SU-DHL-6 (cell line): ENCODE measurements around the gene IRF9.
"Not testable (repeated sequence)": the region's sequence is repeated elsewhere in the genome, so short reads cannot be mapped to it uniquely, and the experiment has no call there.

Experiments used
- H2AFZ ChIP-seq: fragments of 200-600 bp; sonication (generic); 2 replicates; pipeline ENCODE4 v1.6.1; 2014; ENCODE audit warnings: low read depth, mild to moderate bottlenecking, moderate library complexity, mixed read lengths, antibody characterized with exemption, low read length; ENCODE audit not compliant: severe bottlenecking
- H3F3A ChIP-seq: fragments of 200-600 bp; shearing (Covaris generic); 2 replicates; pipeline ENCODE4 v1.6.0; 2016; ENCODE audit warnings: antibody characterized with exemption, mild to moderate bottlenecking; ENCODE audit not compliant: insufficient read depth
- H3K27ac ChIP-seq: fragments of 200-600 bp; sonication (generic); 2 replicates; pipeline ENCODE4 v1.5.1; 2016; ENCODE audit warnings: low read depth, mild to moderate bottlenecking, low read length, moderate library complexity, mixed read lengths
- H3K27me3 ChIP-seq: fragments of 200-600 bp; sonication (generic), shearing (Covaris generic); 2 replicates; pipeline ENCODE4 v1.6.0; 2014; ENCODE audit warnings: mild to moderate bottlenecking, low read length
- H3K36me3 ChIP-seq: fragments of 200-600 bp; sonication (generic); 2 replicates; pipeline ENCODE4 v1.6.1; 2014; ENCODE audit warnings: mild to moderate bottlenecking, low read length, mixed read lengths
- H3K4me2 ChIP-seq: fragments of 300-600, 200-600 bp; shearing (Covaris generic), sonication (generic); 2 replicates; pipeline ENCODE4 v1.6.0; 2014; ENCODE audit warnings: low read length, low read depth, mild to moderate bottlenecking; ENCODE audit not compliant: poor library complexity, severe bottlenecking
- H3K4me3 ChIP-seq: fragments of 200-600 bp; sonication (generic); 2 replicates; pipeline ENCODE4 v1.5.1; 2014; ENCODE audit warnings: antibody characterized with exemption, low read length, mild to moderate bottlenecking, mixed read lengths; ENCODE audit not compliant: insufficient read depth, poor library complexity, severe bottlenecking
- H3K79me2 ChIP-seq: fragments of 200-600 bp; sonication (generic); 2 replicates; pipeline ENCODE4 v1.6.1; 2014; ENCODE audit warnings: mild to moderate bottlenecking, low read length, moderate library complexity; ENCODE audit not compliant: insufficient read depth
- H3K9ac ChIP-seq: fragments of 200-600 bp; sonication (generic); 2 replicates; pipeline ENCODE4 v1.7.0; 2014; ENCODE audit warnings: mild to moderate bottlenecking, low read length
- H3K9me2 ChIP-seq: fragments of 200-600 bp; sonication (generic); replicated peaks from 2 replicates; pipeline ENCODE4 v1.6.1; 2014; ENCODE audit warnings: low read length; ENCODE audit not compliant: insufficient read depth
- H3K9me3 ChIP-seq: fragments of 200-600 bp; sonication (generic); 2 replicates; pipeline ENCODE4 v1.6.1; 2014; ENCODE audit warnings: low read length, mixed read lengths; ENCODE audit not compliant: insufficient read depth
- H4K20me1 ChIP-seq: fragments of 200-600 bp; sonication (generic); 2 replicates; pipeline ENCODE4 v1.6.1; 2014; ENCODE audit warnings: low read depth, mild to moderate bottlenecking, antibody characterized with exemption, low read length, moderate library complexity, mixed read lengths
- CTCF ChIP-seq: fragments of 200-600 bp; sonication (generic); IDR thresholded peaks from one replicate; pipeline ENCODE4 v1.5.1; 2017; ENCODE audit warnings: antibody characterized with exemption, mild to moderate bottlenecking, low read length, moderate library complexity; ENCODE audit not compliant: insufficient read depth, poor library complexity, severe bottlenecking
- EZH2phosphoT487 ChIP-seq: fragments of 200-600 bp; sonication (generic), shearing (Covaris generic); conservative IDR thresholded peaks from 2 replicates; pipeline ENCODE4 v1.6.1; 2018; ENCODE audit warnings: mild to moderate bottlenecking, antibody characterized with exemption, low read length, moderate library complexity, mixed read lengths

The IRF9 gene

GRCh38 chr14:24196071-24197055 is 35.3 kb downstream of the IRF9 start:
- TF ChIP-seq CTCF, result no peak
- TF ChIP-seq EZH2phosphoT487, result no peak
- H3K27me3 ChIP-seq, result no peaks in the 10 kb centered on the region
- no peaks in the 10 kb centered on the region for H3K9me2 ChIP-seq
- H3K9me3 ChIP-seq, result no peaks in the 10 kb centered on the region
- peak overlapping the region; percentile 72 for H2AFZ ChIP-seq
- peaks cover 24% of the 10 kb centered on the region for H3F3A ChIP-seq
- H3K4me2 ChIP-seq, result peak overlapping the region; percentile 74
- H3K27ac ChIP-seq, result peak overlapping the region; percentile 83
- H3K79me2 ChIP-seq, result peaks cover 18% of the 10 kb centered on the region; the same call in 1 of the 2 replicates
- H3K9ac ChIP-seq, result peak overlapping the region; percentile 63
- H3K36me3 ChIP-seq, result peaks cover 2% of the 10 kb centered on the region; the same call in 1 of the 2 replicates
- H3K4me3 ChIP-seq, result peak overlapping the region; percentile 66
- no peaks in the 10 kb centered on the region for H4K20me1 ChIP-seq

GRCh38 chr14:24197056-24197450 is 36.0 kb downstream of the IRF9 start:
- no peaks in the 10 kb centered on the region for H4K20me1 ChIP-seq
- H3K9me2 ChIP-seq, result no peaks in the 10 kb centered on the region
- H3K27me3 ChIP-seq, result no peaks in the 10 kb centered on the region
- peak overlapping the region; percentile 41 for H3K4me3 ChIP-seq
- no peak for TF ChIP-seq EZH2phosphoT487
- TF ChIP-seq CTCF, result no peak
- H3K36me3 ChIP-seq, result peaks cover 3% of the 10 kb centered on the region; the same call in 1 of the 2 replicates
- no peak overlapping the region for H2AFZ ChIP-seq
- peak overlapping the region; percentile 74 for H3K4me2 ChIP-seq
- peak overlapping the region; percentile 83 for H3K27ac ChIP-seq
- H3K9ac ChIP-seq, result peak overlapping the region; percentile 63
- H3F3A ChIP-seq, result peaks cover 24% of the 10 kb centered on the region
- H3K79me2 ChIP-seq, result peaks cover 18% of the 10 kb centered on the region; the same call in 1 of the 2 replicates
- H3K9me3 ChIP-seq, result no peaks in the 10 kb centered on the region

- Histone ChIP-seq H3K4me3 (no peak overlapping the region), H4K20me1 (no peaks in the 10 kb centered on the region), H2AFZ (no peak overlapping the region), H3K9me2 (no peaks in the 10 kb centered on the region), H3K9ac (no peak overlapping the region), H3K27me3 (no peaks in the 10 kb centered on the region), H3K36me3 (peaks cover 3% of the 10 kb centered on the region; the same call in 1 of the 2 replicates), H3K27ac (no peak overlapping the region), H3F3A (peaks cover 24% of the 10 kb centered on the region), H3K79me2 (peaks cover 17% of the 10 kb centered on the region; the same call in 1 of the 2 replicates), H3K9me3 (no peaks in the 10 kb centered on the region), H3K4me2 (peak overlapping the region; percentile 6)
- no peak for TF ChIP-seq CTCF
- no peak for TF ChIP-seq EZH2phosphoT487
These were observed 37.9 kb downstream of the IRF9 start for GRCh38 chr14:24198814-24199524.

GRCh38 chr14:24202538-24202937 is 41.5 kb downstream of the IRF9 start:
- not testable (repeated sequence) for H3K9ac ChIP-seq, H3K4me2 ChIP-seq, H3F3A ChIP-seq, H2AFZ ChIP-seq, H3K36me3 ChIP-seq, H3K27ac ChIP-seq, H4K20me1 ChIP-seq, H3K79me2 ChIP-seq, H3K9me3 ChIP-seq, H3K4me3 ChIP-seq, H3K27me3 ChIP-seq, H3K9me2 ChIP-seq

- not testable (repeated sequence) for H3F3A ChIP-seq, H4K20me1 ChIP-seq, H2AFZ ChIP-seq, H3K27me3 ChIP-seq, H3K27ac ChIP-seq, H3K4me3 ChIP-seq, H3K4me2 ChIP-seq, H3K9me3 ChIP-seq, H3K9me2 ChIP-seq, H3K36me3 ChIP-seq, H3K79me2 ChIP-seq, H3K9ac ChIP-seq
These were observed 42.3 kb downstream of the IRF9 start for GRCh38 chr14:24203249-24203886.
